ENCODE results near the gene ANKS1B.

DNA sequence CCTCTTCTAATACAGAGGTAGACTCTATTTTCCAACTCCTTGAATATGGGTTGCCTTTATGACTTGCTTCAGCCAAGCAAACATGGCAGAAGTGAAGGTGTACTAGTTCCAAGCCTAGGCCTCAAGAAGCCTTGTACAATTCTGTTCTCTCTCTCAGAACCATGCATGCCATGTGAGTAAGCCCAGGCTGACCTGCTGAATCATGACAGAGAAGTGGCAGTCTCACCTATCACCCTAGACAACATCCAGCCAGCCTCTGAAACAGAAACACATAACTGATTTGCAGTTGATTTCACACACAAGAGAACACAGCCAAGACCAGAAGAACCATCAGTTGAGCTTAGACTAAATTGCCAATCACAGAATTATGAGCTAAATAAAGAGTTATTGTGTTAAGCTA, 180.0 kb downstream of the ANKS1B start:
- TF ChIP-seq ZNF548 (tag by site-specific recombination; IDR thresholded peaks at IDR 0.05) = no peak
- TF ChIP-seq GLI4 (tag by site-specific recombination; IDR thresholded peaks at IDR 0.05) = no peak
- no peak for TF ChIP-seq SCRT2 (tag by site-specific recombination; IDR thresholded peaks at IDR 0.05)

Measured in HEK293 (cell line).